Measurements from ENCODE around the gene PCDHGC3. TPM values are rescaled to one million over a fixed set of nuclear protein-coding genes. Genes with fewer than 3 reads are reported as not detected.

Gene PCDHGC3
- total RNA-seq, 1 donor from 2014 or later, result 51.4 TPM

GRCh38 chr5:141486091-141486490 is 10.3 kb downstream of the PCDHGC3 start:
- Histone ChIP-seq H3K4me1 (peaks cover 6 to 34% of the 10 kb centered on the region in 2 donors), H3K27me3 (no peaks in the 10 kb centered on the region), H3K4me3 (no peak overlapping the region), H3K36me3 (peaks cover 9 to 15% of the 10 kb centered on the region in 2 donors), H3K27ac (no peak overlapping the region), H3K9me3 (no peaks in the 10 kb centered on the region)
- TF ChIP-seq CTCF (IDR thresholded peaks at IDR 0.05), result no peak
- no peak for DNase-seq (ENCODE audit: low spot score in 2 of 2)
- intact Hi-C loops (cut with DNase I), result no loop called here

GRCh38 chr5:141487131-141487530 is 11.4 kb downstream of the PCDHGC3 start:
- Histone ChIP-seq H3K9me3 (no peaks in the 10 kb centered on the region), H3K27ac (no peak overlapping the region), H3K4me3 (no peak overlapping the region), H3K4me1 (peaks cover 6 to 29% of the 10 kb centered on the region in 2 donors), H3K36me3 (peaks cover 16 to 24% of the 10 kb centered on the region in 2 donors), H3K27me3 (no peaks in the 10 kb centered on the region)
- no peak for TF ChIP-seq CTCF (IDR thresholded peaks at IDR 0.05)
- DNase-seq (ENCODE audit: low spot score in 2 of 2), result no peak
- intact Hi-C loops (cut with DNase I), result no loop called here

- peak within 1 kb of the TSS; percentile 23 to 56 for H3K27ac ChIP-seq
- intact Hi-C loops (cut with DNase I), result no loop called here
Observed at GRCh38 chr5:141488591-141489561, 13.1 kb downstream of the PCDHGC3 start, which contains the start of gene PCDHGC5. Gene PCDHGC5, plus strand, starts transcription at chr5:141489081. Its CDS starts 160 bp downstream, at chr5:141489241.

GRCh38 chr5:141489841-141490240 is 14.1 kb downstream of the PCDHGC3 start:
- Histone ChIP-seq H3K4me3 (peak overlapping the region in 1 of 2 donors; percentile 2), H3K9me3 (no peaks in the 10 kb centered on the region), H3K4me1 (peaks cover 7 to 18% of the 10 kb centered on the region in 2 donors), H3K36me3 (peaks cover 16 to 24% of the 10 kb centered on the region in 2 donors), H3K27me3 (no peaks in the 10 kb centered on the region), H3K27ac (no peak overlapping the region)
- intact Hi-C loops (cut with DNase I), result no loop called here
- no peak for DNase-seq (ENCODE audit: low spot score in 2 of 2)
- no peak for TF ChIP-seq CTCF (IDR thresholded peaks at IDR 0.05)

More at GRCh38 chr5:141488591-141489561, 13.1 kb downstream of the PCDHGC3 start, which contains the start of gene PCDHGC5:
- Histone ChIP-seq H3K9me3 (no peaks in the 10 kb centered on the region), H3K4me3 (peak within 1 kb of the TSS in 1 of 2 donors; percentile 2), H3K4me1 (peaks cover 5 to 23% of the 10 kb centered on the region in 2 donors), H3K36me3 (peaks cover 16 to 24% of the 10 kb centered on the region in 2 donors), H3K27me3 (no peaks in the 10 kb centered on the region)
- no peak for DNase-seq (ENCODE audit: low spot score in 2 of 2)
- TF ChIP-seq CTCF (IDR thresholded peaks at IDR 0.05), result no peak

GRCh38 chr5:141490271-141490670 is 14.5 kb downstream of the PCDHGC3 start:
- intact Hi-C loops (cut with DNase I), result no loop called here
- no peak for DNase-seq (ENCODE audit: low spot score in 2 of 2)
- Histone ChIP-seq H3K27ac (no peak overlapping the region), H3K4me1 (peaks cover 7 to 16% of the 10 kb centered on the region in 2 donors), H3K36me3 (peaks cover 16 to 24% of the 10 kb centered on the region in 2 donors), H3K9me3 (no peaks in the 10 kb centered on the region), H3K4me3 (no peak overlapping the region), H3K27me3 (no peaks in the 10 kb centered on the region)
- no peak for TF ChIP-seq CTCF (IDR thresholded peaks at IDR 0.05)
